HG03565 (cell line): ENCODE data around the gene PTPRD.
"Not testable (repeated sequence)": the region's sequence is repeated elsewhere in the genome, so short reads cannot be mapped to it uniquely, and the experiment has no call there.

ENCODE experiments used
- ATAC-seq: cut with Tn5 transposase; IDR thresholded peaks from one replicate; pipeline ENCODE4 v1.9.1; 2021; ENCODE audit warnings: mild to moderate bottlenecking, moderate library complexity; ENCODE audit not compliant: unreplicated experiment

PTPRD gene

DNA sequence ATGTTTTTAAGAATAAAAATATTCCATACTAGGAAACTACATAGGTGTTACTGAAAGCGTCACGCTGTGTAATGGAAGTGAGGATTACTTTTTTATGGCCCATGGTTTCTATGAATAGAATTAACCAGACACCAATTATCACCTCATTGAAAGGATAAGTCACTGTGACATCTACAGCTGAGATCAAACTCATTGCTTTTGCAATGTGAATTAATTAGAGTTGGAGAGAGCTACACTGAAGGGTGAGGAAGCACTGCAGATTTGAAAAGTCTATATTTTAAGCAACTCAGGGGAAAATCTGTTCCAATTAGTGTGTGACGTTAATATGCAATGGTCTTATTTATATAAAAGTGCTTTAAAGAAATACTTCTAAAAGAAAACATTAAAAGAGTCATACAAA lies 1513.2 kb downstream of the PTPRD start:
- ATAC-seq: no peak

DNA sequence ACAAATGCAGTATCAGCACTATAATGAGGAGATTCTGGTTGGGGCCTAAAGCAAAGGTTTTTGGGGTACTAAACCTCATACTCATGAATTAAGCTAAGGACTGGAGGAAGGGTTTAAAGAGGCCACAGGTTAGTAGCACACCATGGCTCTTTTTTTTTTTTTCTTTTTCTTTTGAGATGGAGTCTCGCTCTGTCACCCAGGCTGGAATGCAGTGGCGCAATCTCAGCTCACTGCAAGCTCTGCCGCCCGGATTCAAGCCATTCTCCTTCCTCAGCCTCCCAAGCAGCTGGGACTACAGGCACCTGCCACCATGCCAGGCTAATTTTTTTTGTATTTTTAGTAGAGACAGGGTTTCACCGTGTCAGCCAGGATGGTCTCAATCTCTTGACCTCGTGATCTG lies 1515.5 kb downstream of the PTPRD start:
- not testable (repeated sequence) for ATAC-seq

DNA sequence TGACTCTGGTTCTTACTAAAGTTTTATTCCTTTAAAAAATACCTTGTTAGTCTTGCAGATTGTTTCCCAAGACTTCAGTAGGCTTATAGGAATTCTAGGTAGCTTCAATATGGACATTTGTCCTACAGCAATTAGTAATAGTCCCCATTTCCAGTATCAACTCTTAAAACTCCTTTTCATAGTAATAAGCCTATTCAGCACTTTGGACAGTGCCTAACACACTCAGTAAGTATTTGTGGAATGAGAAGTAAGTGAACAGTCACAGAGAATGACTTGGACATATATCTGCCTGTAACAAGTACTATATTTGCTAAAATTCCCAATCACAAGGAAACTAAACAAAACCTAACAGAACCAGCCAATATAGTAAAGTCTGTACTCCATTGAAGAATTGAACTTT lies 1521.4 kb downstream of the PTPRD start:
- ATAC-seq: no peak

DNA sequence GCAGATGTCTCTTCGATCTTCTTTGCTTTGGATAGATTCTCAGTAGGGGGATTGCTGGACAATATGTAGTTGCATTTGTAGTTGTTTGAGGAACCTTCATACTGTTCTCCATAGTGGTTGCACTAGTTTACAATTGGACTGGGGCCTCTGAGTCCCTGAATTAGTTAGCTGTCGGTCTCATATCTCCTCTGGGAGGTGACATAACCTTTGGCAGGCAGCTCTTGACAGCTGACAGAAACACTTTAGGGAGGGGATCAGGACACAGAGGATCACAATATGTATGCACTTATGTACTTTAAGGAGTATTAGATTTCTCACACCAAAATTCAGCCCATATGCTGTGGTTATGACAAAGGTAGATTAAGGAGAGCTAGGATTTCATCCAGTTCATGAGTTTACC lies 1533.3 kb downstream of the PTPRD start:
- no peak for ATAC-seq

DNA sequence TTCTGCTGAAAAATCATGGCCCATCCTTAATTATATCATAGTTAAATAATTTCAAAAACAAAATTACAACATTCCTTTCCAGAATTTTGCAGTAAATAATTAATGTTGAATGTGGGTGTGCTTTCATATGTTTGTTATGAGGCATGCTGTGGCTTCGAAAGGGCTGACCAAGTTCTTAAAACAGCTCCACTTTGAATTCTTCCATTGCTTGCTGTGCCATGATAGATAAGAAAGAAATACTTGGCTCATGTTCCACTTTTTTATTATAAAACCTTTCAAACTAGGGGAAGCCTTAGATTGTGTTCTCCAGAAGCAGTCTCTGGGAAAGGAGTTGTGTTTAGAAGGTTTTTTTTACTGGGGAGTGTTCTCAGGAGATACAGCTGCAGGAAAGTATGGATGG lies 1534.5 kb downstream of the PTPRD start:
- no peak for ATAC-seq

DNA sequence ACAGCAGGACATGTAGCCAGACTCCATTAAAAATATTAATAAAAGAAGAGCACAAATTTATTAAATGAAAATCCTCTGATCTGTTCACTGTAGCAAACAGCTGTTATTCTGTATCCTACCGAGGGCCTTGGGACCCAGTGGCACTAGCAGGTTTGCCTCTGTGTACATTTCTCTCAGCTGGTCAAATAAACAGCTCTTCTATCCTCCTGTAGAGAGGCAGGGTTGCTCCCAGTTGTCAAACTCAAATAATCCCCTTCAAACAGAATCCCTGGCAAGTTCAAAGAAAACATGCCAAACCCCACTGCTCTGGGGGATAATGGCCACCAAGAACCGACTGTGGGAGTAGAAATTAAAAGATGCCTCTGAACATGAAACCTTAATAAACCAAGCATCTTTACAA lies 1551.2 kb downstream of the PTPRD start:
- no peak for ATAC-seq

DNA sequence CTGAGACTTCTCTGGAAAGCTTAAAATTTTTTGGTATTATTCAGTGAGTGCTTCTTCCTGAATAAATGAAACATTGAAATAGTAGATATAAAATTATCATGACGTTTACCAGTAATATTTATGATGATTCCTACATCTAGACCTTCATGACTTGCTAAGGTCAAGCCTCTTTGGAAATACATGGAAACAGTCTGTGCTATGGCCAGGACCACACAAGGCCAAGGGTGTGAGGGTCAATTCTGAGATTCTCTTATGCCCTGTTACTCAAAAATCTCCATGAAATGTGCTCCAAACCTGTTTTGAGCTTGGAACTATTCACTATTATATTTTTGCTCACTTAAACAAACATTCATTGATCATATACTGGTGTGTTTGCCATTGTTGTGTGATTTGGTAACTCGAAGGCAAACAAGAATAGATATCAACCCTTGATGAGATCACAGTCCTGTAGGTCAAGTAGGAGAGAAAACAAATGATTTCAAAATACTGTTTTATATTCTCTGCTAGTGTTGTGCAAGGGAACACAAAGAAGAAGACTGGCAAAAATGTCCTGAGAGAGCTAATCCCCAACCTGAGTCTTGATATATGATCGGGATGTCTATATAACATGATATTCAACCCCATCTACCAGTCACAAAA lies 1558.3 kb downstream of the PTPRD start:
- ATAC-seq: no peak

DNA sequence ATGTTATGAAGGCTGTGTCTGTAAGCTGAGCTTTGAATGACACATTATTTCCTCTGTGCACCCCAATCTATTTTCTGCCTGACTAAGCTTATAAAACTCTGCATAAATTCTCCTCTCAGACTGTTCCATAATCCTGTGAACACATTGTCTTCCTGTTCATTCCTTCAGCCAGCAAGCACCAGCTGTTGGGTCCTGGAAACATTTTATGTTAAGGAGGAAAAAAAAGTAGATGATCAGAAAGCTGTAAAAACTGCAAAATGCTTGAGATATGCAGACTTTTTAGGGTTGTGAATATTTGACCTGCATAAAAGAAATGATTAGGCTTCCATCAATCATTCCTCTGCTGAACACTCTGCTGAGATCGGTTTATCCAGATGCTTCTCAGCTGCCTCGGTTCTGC lies 1567.2 kb downstream of the PTPRD start:
- ATAC-seq: no peak

DNA sequence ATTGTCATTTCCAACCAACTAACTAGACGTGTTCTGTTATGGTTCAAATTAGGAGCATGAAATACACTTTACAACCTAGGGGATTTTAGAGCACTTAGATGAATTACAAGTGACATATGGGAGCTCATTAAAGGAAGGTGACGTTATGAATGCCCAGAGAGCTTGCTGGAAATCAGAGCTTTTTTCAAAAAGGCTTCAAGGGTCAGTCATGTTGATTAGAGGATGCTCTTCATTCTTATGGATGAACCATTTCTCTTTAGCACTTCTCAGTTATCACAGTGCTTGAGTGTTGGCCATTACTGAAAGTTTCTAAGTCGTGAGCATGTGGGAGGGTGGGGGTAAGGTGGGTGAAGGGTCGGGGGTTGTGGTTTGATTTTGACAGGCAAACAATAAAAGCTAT lies 1567.7 kb downstream of the PTPRD start:
- ATAC-seq: no peak

DNA sequence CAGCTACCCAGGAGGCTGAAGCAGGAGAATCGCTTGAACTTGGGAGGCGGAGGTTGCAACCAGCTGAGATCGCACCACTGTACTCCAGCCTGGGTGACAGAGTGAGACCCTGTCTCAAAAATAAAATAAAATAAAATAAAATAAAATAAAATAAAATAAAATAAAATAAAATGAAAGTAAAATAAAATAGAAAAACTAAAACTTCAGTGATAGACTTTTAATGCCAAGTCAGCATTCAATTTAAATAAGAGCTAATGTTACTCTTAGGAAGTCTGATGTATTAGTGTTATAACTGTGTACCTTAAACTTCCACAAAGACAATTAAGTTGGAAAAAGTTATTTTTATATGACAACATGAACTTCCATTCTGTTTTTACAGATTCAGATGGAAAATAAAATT lies 1569.0 kb downstream of the PTPRD start:
- ATAC-seq: not testable (repeated sequence)

DNA sequence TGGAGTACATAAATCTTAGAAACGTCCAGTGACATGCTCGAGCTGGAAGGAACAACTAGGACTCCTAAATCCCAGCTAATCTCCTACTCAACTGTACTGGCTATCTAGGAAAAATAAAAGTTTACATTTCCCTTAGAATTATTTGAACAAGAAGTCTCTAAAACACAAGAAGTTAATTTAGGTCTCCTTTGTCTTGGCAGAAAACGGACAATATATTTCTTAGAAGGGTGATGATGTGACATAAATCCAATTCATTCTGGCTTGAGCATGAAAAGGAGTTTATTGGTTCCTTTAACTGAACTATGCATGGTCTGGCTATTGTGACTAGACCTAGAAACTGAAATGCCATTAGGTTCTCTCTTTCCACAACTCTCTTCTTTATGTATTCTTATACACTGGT lies 1571.0 kb downstream of the PTPRD start:
- no peak for ATAC-seq

DNA sequence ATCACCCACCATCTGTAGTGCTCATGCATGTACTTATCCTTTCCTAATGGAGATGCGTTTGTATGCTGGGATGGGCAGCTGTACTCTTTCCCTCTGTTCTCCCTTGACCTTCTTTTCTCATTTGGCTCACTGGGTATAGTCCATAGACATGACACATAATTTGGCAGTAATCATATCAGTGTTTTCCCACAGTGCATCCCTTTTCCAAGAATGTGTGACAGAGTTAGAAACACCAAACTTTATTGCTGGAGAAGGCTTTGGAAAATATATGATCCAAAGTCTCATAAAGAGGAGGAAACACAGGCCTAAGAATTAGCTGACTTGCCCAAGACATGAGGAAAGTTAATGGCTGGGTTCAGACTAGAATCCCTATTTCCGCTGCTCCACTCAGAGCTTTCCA lies 1579.8 kb downstream of the PTPRD start:
- no peak for ATAC-seq

DNA sequence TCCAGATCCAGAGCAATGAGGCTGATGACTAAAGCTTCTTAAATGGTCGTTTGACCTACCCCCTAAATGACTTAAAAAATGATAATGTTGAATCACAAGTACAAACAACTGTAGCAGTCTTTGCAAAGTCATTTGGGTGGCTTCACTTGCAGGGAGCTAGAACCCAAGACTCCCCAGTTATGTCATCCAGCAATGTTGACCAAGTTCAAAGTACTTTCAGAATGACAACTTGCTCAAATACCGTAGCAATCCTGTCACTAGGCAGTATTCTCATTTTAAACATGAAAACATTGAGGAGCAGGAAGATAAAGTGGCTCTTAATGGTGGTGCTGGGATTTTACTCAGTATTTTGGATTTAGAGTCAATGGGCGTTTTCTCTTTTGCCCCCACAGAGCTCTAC lies 1596.2 kb downstream of the PTPRD start:
- ATAC-seq: no peak

DNA sequence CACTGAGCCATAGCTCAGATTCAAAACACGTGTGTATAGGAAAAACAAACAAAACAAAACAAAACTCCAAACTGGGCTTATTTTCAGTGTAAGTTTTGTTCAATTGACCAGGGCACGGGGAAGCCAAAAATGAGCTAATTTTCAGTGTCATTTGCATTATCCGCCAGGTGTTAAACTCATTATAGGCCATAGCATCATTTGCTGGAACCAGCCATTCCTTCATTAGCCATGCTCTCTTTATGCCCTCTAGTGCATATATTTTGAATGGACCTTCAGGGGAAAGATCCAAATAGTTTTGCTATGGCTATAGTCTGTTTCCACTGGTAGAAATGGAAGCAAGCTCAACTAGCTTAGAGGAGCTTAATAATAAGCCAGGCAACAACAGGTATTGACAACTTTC lies 1608.0 kb downstream of the PTPRD start:
- ATAC-seq: no peak

DNA sequence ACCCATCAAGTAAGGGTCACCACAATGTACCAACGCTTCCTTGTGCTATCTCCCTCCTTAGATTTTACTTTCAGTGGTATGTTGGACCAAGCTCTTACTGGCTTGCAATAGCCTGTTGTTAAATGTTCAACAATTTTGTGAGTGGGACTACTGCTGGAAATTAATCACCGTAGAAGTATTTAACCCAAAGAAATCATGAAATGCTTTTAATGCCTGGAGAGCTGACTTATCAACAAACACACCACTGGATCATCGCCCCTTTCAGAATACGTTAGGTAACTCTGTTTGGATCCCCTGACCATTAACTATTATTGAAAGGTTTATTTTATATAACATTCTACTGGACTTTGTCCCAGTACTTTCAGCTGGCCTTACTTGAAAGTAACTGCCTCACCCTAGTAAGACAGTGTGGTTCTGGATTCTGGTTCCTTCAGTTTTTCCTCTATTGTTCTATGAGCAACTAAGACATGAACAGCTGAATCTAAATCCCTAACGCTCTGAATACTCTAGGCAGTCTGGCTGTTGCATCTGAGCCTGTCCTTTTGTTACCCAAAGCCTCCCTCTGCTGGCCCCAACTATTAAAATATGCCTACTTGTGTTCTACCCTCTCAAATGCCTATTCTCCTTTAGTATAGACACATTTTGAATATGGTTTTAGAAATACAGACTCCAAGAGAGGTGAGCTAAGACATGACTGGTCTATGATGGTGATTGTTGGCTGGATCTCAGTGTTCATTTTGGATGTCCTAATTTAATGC lies 1609.8 kb downstream of the PTPRD start:
- ATAC-seq: no peak

DNA sequence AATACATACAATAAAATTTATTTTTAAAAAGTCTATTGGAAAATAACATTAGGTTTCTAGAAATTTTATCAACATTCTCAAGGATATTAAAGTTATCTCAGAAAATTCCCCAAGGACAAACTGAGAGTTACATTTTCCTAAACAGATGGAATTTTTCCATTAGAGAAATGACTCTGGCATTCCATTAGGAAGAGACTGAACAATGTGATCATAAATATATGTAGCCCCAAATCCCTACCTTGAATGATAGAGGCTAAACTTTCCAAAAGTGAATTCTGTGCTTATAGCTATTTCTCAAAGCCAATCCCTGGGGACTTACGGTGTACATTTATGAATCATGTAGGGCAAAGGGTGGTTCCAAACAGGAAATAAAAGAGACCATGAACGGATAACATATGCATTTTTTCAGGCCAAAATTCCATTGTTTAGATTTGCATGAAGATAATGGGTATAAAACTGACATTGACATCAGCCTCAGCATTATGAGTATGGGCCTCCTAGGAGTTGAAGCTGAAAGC lies 1632.2 kb downstream of the PTPRD start:
- no peak for ATAC-seq

DNA sequence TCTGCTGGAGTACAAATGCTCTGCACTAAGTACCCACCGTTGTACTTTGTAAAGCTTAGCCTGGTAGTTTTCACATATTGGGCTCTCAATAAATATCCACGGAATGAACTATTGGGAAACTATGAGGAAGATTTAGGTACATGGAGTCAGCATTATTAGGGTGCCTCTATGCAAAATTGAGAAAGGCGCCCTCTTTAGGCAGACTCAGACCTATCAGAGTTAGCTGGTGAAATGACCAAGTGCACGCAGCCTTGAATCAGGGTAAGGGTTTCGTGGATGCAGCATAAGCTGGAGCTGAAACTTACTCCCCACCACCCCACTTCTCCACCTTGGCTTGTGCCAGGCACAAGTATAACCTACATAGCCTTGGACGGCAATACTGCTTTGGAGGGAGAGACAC lies 1634.5 kb downstream of the PTPRD start:
- ATAC-seq: no peak

DNA sequence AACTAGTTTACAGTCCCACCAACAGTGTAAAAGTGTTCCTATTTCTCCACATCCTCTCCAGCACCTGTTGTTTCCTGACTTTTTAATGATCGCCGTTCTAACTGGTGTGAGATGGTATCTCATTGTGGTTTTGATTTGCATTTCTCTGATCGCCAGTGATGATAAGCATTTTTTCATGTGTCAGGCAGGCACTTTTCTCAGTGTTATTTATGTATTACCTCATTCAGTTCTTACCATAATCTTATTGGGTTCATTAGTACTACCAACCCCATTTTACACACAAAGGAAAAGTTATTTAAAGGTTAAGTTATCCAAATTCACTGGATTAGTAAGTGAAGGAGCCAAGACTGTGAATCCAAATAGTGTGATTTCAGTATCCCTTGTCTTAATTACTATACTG lies 1644.5 kb downstream of the PTPRD start:
- ATAC-seq: not testable (repeated sequence)

DNA sequence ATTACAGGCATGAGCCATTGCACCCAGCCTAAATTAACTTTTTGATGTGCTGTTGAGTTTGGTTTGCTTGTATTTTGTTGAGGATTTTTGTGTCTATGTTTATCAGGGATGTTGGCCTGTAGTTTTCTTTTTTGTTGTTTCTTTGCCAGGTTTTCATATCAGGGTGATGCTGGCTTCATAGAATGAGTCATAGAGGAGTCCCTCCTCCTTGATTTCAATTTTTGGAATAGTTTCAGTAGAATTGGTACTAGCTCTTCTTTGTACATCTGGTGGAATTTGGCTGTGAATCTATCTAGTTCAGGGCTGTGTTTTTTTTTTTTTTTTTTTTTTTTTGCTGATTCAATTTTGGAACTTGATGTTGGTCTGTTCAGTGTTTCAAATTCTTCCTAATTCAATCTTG lies 1648.9 kb downstream of the PTPRD start:
- no peak for ATAC-seq

DNA sequence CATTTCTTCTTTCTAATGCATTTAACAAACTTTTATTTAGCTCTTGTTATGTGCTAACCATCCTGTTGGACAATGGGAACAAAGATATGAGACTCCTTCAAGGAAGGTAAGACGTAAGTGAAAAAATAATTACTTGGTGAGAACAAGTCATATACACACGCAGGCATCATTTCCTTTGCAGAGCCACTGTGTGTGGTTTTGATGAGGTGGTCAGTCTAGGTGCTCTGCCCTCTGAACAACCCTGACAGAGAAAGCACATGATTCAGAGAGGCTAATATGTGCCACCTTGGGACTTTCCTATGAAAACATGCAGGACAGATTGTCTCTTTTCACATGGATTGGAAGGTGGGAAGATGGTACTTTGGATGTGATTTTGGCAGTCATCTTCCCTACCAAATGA lies 1650.7 kb downstream of the PTPRD start:
- no peak for ATAC-seq

DNA sequence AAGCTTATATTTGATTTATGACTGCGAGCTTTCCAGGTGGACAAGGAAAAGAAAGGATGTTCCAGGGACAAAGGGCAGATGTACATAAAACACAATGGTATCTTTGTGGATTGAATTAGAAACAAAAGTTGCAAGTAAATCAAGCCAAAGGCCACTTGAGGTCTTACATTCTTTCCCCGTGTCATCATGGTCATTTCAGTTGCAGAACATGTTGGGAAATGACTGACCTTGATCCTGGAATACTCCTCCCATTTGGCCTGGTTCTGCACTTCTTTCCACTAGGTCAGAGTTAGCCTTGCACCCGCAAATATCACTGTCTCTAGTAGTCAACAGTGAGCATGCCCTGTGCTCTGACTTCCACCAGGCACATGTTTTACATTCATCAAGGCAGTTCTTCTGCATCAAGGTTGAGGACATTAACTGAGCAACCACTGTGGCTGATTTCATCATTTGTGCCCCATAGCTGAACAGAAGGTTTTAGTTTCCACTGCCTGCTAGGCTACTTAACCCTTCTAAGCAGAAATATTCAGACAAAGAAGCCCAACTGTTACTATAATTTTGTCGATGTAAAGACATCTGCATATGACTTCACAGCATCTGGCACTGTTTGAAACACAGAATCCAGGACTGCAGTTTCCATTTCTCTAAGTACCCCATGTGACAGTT lies 1651.5 kb downstream of the PTPRD start:
- ATAC-seq: no peak

DNA sequence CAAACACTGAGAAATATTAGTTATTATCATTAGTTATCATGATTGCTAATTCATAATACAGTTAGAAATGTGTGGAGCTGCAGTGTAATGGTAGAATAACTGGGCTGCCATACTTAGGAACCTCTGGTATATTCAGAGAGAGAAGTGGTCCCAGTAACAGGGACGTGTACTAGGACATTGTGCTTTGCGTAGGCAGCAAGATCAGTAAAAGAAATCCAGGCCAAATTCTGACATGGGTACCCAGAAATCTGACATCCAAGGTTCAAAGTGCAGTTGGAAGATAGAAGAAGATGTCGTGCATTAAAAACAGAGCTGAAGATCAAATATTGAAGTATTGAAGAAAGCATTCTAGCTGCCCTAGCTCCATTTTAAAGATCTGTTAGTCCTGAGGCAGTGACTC lies 1652.5 kb downstream of the PTPRD start:
- no peak for ATAC-seq
